CD4-positive, alpha-beta T cell treated with Interleukin-6 at 100 ng/mL for 8 hours (primary cell): ENCODE results near the gene COMMD9.
"Not testable (repeated sequence)": the region's sequence is repeated elsewhere in the genome, so short reads cannot be mapped to it uniquely, and the experiment has no call there.

ENCODE experiments used
- DNase-seq: peaks from one replicate; pipeline ENCODE4 v3.0.0-alpha.2; 2020; ENCODE audit warnings: mixed read lengths, low spot score

The COMMD9 gene

GRCh38 chr11:36289226-36289852 is at the start of gene COMMD9:
TSS of gene COMMD9 (minus strand) at chr11:36289424. CDS start at chr11:36289412, 12 bp downstream.
- DNase-seq = peak; percentile 94

GRCh38 chr11:36333897-36334296 is 44.7 kb upstream of the COMMD9 start:
- no peak for DNase-seq

GRCh38 chr11:36333468-36333867 is 44.2 kb upstream of the COMMD9 start:
- no peak for DNase-seq

GRCh38 chr11:36330411-36330810 is 41.2 kb upstream of the COMMD9 start:
- no peak for DNase-seq

GRCh38 chr11:36328966-36329673 is 39.9 kb upstream of the COMMD9 start:
- DNase-seq = no peak

- DNase-seq = no peak
Measured at GRCh38 chr11:36326524-36327419, 37.5 kb upstream of the COMMD9 start.

GRCh38 chr11:36325403-36325802 is 36.2 kb upstream of the COMMD9 start:
- not testable (repeated sequence) for DNase-seq

GRCh38 chr11:36324956-36325355 is 35.7 kb upstream of the COMMD9 start:
- not testable (repeated sequence) for DNase-seq

- DNase-seq = no peak
Measured at GRCh38 chr11:36317992-36318391, 28.8 kb upstream of the COMMD9 start.

- DNase-seq = no peak
Measured at GRCh38 chr11:36316049-36316448, 26.8 kb upstream of the COMMD9 start.

GRCh38 chr11:36314434-36314767 is 25.2 kb upstream of the COMMD9 start:
- DNase-seq = no peak

- no peak for DNase-seq
Measured at GRCh38 chr11:36313750-36314433, 24.7 kb upstream of the COMMD9 start.

- no peak for DNase-seq
Measured at GRCh38 chr11:36312611-36313472, 23.6 kb upstream of the COMMD9 start.

GRCh38 chr11:36311926-36312595 is 22.8 kb upstream of the COMMD9 start:
- DNase-seq = no peak

- DNase-seq = no peak
Measured at GRCh38 chr11:36309779-36310178, 20.6 kb upstream of the COMMD9 start.

GRCh38 chr11:36308577-36308976 is 19.4 kb upstream of the COMMD9 start:
- DNase-seq = no peak

GRCh38 chr11:36306888-36307287 is 17.7 kb upstream of the COMMD9 start:
- no peak for DNase-seq

- DNase-seq = no peak
Measured at GRCh38 chr11:36305047-36305446, 15.8 kb upstream of the COMMD9 start.

- DNase-seq = no peak
Measured at GRCh38 chr11:36304351-36304750, 15.1 kb upstream of the COMMD9 start.

GRCh38 chr11:36300650-36301049 is 11.4 kb upstream of the COMMD9 start:
- DNase-seq = no peak
